Measurements from ENCODE around the gene OGFR.

DNA sequence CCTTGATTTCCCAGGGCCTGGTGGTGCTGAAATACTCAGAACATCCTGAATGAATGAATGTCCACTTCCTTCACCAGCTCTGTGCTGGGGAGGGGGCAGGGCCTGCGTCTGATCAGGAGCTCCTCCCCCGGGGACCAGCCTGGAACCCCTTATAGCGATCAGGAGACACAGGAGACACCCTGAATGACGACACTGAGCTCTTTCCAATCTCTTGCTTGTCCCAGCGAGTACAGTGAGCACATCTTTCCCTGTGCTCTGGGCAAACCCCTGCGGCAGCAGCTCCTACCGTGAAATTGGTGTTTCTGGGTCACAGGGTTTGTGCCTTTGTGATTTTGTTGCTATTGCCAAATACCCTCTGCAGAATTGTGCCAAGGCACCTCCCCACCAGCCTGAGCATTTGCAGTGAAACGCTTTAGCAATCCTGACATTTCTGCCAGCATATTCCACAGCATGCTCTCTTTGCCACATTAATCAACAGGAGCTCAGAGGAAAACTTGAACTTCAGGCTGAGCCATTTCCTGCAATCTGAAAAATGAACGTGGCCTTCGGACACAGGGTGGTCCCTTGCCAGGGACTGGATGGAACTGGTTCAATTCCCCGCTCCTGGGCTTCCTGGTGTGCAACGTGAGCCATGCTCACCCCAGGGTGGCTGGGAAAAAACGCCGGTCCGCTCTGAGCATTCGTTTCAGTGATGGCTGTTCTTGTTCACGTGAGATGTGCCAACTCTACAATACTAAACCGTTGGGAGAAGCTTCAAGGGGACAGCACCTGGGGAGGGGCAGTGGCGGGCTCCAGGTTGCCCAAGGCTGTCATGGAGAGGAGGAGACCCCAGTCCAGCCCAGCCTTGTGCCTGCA lies 31.4 kb upstream of the OGFR start:
- TF ChIP-seq RAD21 (IDR thresholded peaks at IDR 0.05; ENCODE audit: low read depth), result no peak
- TF ChIP-seq POLR2A (IDR thresholded peaks at IDR 0.05; ENCODE audit: borderline replicate concordance, extremely low read depth, insufficient read depth, insufficient read length), result no peak
- TF ChIP-seq CTCF (IDR thresholded peaks at IDR 0.05 in 2 of 3, conservative IDR thresholded peaks at IDR 0.05 in 1 of 3; ENCODE audit: borderline replicate concordance in 1 of 3, insufficient read depth in 1 of 3, low read depth in 2 of 3, low read length in 2 of 3), result no peak
- TF ChIP-seq REST (IDR thresholded peaks at IDR 0.05; ENCODE audit: low read depth), result no peak
- no peak for TF ChIP-seq POLR2AphosphoS5 (IDR thresholded peaks at IDR 0.05; ENCODE audit: low read depth, low read length)

Data from HCT116 (cell line).